HCT116 (cell line): ENCODE data around the gene OFD1. TPM values are rescaled to one million over a fixed set of nuclear protein-coding genes. Genes with fewer than 3 reads are reported as not detected.

ENCODE experiments used
- ATAC-seq: fragments of 200-7000 bp; cut with Tn5 transposase; 2 replicates; pipeline ENCODE4 v1.9.1; 2020; ENCODE audit warnings: mild to moderate bottlenecking, moderate library complexity
- BruUV-seq: library from RNA; stranded (reverse); fragments of 400-500 nt; replicated peaks from 2 replicates; lab custom pipeline; 2021; lab: Mats Ljungman, UMichigan
- CTCF ChIA-PET: fragments of 300-600 bp; sonication (Branson Sonifier 250); formaldehyde crosslinking; loops from one replicate; lab custom pipeline; 2021; ENCODE audit warnings: antibody characterized with exemption; lab: Charles Lee
- POLR2A ChIA-PET: fragments of 300-600, 350-600 bp; sonication (Branson Sonifier 250); formaldehyde crosslinking; loops from one replicate; lab custom pipeline; 2021; ENCODE audit warnings: antibody characterized with exemption; lab: Charles Lee
- RAD21 ChIA-PET, 2 experiments: fragments of 300-600 bp; sonication (Branson Sonifier 250); formaldehyde crosslinking; loops; one replicate each; lab custom pipeline; 2023; ENCODE audit warnings: low total read pairs in 2 of 2; ENCODE audit not compliant: uncharacterized antibody in 2 of 2, unreplicated experiment in 2 of 2, low non-redundant PET in 1 of 2; lab: Charles Lee
- DNase-seq: peaks from one replicate; pipeline ENCODE4 v3.0.0-alpha.2; 2010; ENCODE audit warnings: low read depth, low spot score
- H2AFZ ChIP-seq: fragments of 200-600 bp; shearing (Covaris generic), sonication (generic); 2 replicates; pipeline ENCODE4 v1.6.1; 2017; ENCODE audit warnings: low read depth, mixed run types, mixed read lengths, antibody characterized with exemption, low read length; ENCODE audit not compliant: poor library complexity, severe bottlenecking
- H3K27ac ChIP-seq: 2 replicates; pipeline ENCODE4 v1.5.1; 2012; ENCODE audit warnings: low read depth, low read length
- H3K27me3 ChIP-seq: fragments of 200-600 bp; sonication (generic); 2 replicates; pipeline ENCODE4 v1.6.1; 2016; ENCODE audit warnings: mixed run types, low read length, mixed read lengths; ENCODE audit not compliant: insufficient read depth
- H3K36me3 ChIP-seq, 2 experiments: fragments of 200-500 bp in 1 of 2; fragments of 200-600 bp in 1 of 2; sonication (Bioruptor generic) in 1 of 2; sonication (generic) in 1 of 2; 2 replicates each; pipeline versions ENCODE4 v1.5.1 to v1.6.1; 2014 to 2016; ENCODE audit warnings: low read length in 2 of 2, inconsistent platforms in 1 of 2, mixed read lengths in 1 of 2, mixed run types in 1 of 2; ENCODE audit not compliant: insufficient read depth in 2 of 2, control insufficient read depth in 1 of 2
- H3K4me1 ChIP-seq, 2 experiments: fragments of 200-600 bp in 1 of 2; sonication (generic) in 1 of 2; 2 replicates each; pipeline versions ENCODE4 v1.5.1 to v1.6.1; 2012 to 2017; ENCODE audit warnings: low read length in 2 of 2, inconsistent platforms in 1 of 2, mild to moderate bottlenecking in 1 of 2, mixed read lengths in 1 of 2, mixed run types in 1 of 2, moderate library complexity in 1 of 2; ENCODE audit not compliant: insufficient read depth in 2 of 2, control insufficient read depth in 1 of 2
- H3K4me2 ChIP-seq: fragments of 200-600 bp; sonication (generic); 2 replicates; pipeline ENCODE4 v1.6.1; 2017; ENCODE audit warnings: mixed run types, low read length, mixed read lengths
- H3K4me3 ChIP-seq, 2 experiments: fragments of 200-600 bp in 1 of 2; sonication (generic) in 1 of 2; replicated peaks in 1 of 2; 2 replicates each; pipeline ENCODE4 v1.5.1; 2011 to 2016; ENCODE audit warnings: low read length in 2 of 2, control low read depth in 1 of 2, low read depth in 1 of 2, mild to moderate bottlenecking in 1 of 2, mixed read lengths in 1 of 2, mixed run types in 1 of 2
- H3K79me2 ChIP-seq: fragments of 200-600 bp; sonication (generic); 2 replicates; pipeline ENCODE4 v1.6.1; 2017; ENCODE audit warnings: mild to moderate bottlenecking, mixed run types, low read length, moderate library complexity, mixed read lengths; ENCODE audit not compliant: insufficient read depth
- H3K9ac ChIP-seq: fragments of 200-600 bp; sonication (generic); 2 replicates; pipeline ENCODE4 v1.6.1; 2016; ENCODE audit warnings: low read length, mixed read lengths
- H3K9me2 ChIP-seq: fragments of 200-600 bp; sonication (generic), shearing (Covaris generic); 2 replicates; pipeline ENCODE4 v1.6.1; 2017; ENCODE audit warnings: mixed run types, mild to moderate bottlenecking, moderate library complexity; ENCODE audit not compliant: insufficient read depth
- H3K9me3 ChIP-seq, 2 experiments: fragments of 200-500 bp in 1 of 2; fragments of 200-600 bp in 1 of 2; sonication (Bioruptor generic) in 1 of 2; sonication (generic) in 1 of 2; 2 replicates each; pipeline ENCODE4 v1.6.1; 2014 to 2017; ENCODE audit warnings: low read length in 2 of 2, mixed read lengths in 2 of 2, inconsistent platforms in 1 of 2, low read depth in 1 of 2, mild to moderate bottlenecking in 1 of 2, mixed run types in 1 of 2, moderate library complexity in 1 of 2; ENCODE audit not compliant: control insufficient read depth in 1 of 2, insufficient read depth in 1 of 2
- H4K20me1 ChIP-seq: fragments of 200-600 bp; sonication (generic), shearing (Covaris generic); 2 replicates; pipeline ENCODE4 v1.6.1; 2017; ENCODE audit warnings: mixed run types, mild to moderate bottlenecking, moderate library complexity; ENCODE audit not compliant: insufficient read depth
- ATF3 ChIP-seq: IDR thresholded peaks from 2 replicates; pipeline ENCODE4 v1.6.1; 2012
- CBX3 ChIP-seq: IDR thresholded peaks from 2 replicates; pipeline ENCODE4 v1.6.1; 2012; ENCODE audit warnings: low read depth
- CEBPB ChIP-seq: IDR thresholded peaks from 2 replicates; pipeline ENCODE4 v1.6.1; 2012; ENCODE audit warnings: low read depth
- EGR1 ChIP-seq: IDR thresholded peaks from 2 replicates; pipeline ENCODE4 v1.6.1; 2012; ENCODE audit warnings: low read depth
- ELF1 ChIP-seq: IDR thresholded peaks from 2 replicates; pipeline ENCODE4 v1.6.1; 2012; ENCODE audit warnings: low read depth, borderline replicate concordance
- EZH2 ChIP-seq: fragments of 200-600 bp; sonication (generic); IDR thresholded peaks from 2 replicates; pipeline ENCODE4 v1.6.1; 2017; ENCODE audit warnings: antibody characterized with exemption, mixed run types
- EZH2phosphoT487 ChIP-seq: fragments of 200-600 bp; IDR thresholded peaks from 2 replicates; pipeline ENCODE4 v1.6.1; 2018; ENCODE audit warnings: antibody characterized with exemption, borderline replicate concordance
- FOSL1 ChIP-seq: IDR thresholded peaks from 2 replicates; pipeline ENCODE4 v1.6.1; 2012; ENCODE audit warnings: low read depth
- JUND ChIP-seq: IDR thresholded peaks from 2 replicates; pipeline ENCODE4 v1.6.1; 2012
- REST ChIP-seq: IDR thresholded peaks from 2 replicates; pipeline ENCODE4 v1.6.1; 2012; ENCODE audit warnings: low read depth
- SP1 ChIP-seq: IDR thresholded peaks from 2 replicates; pipeline ENCODE4 v1.6.1; 2012; ENCODE audit warnings: low read depth
- SRF ChIP-seq: IDR thresholded peaks from 2 replicates; pipeline ENCODE4 v1.6.1; 2012; ENCODE audit warnings: low read depth
- TCF7L2 ChIP-seq: IDR thresholded peaks from 2 replicates; pipeline ENCODE4 v1.7.0; 2011; ENCODE audit warnings: borderline replicate concordance, inconsistent platforms; ENCODE audit not compliant: insufficient read depth, insufficient read length; ENCODE audit errors: extremely low read depth
- YY1 ChIP-seq: IDR thresholded peaks from 2 replicates; pipeline ENCODE4 v1.6.1; 2011; ENCODE audit warnings: low read length, low read depth, moderate library complexity, mild to moderate bottlenecking; ENCODE audit not compliant: insufficient replicate concordance; ENCODE audit errors: extremely low read depth
- ZBTB33 ChIP-seq: IDR thresholded peaks from 2 replicates; pipeline ENCODE4 v1.6.1; 2011; ENCODE audit warnings: mild to moderate bottlenecking, low read length, moderate library complexity; ENCODE audit not compliant: insufficient replicate concordance; ENCODE audit errors: extremely low read depth
- ZFX ChIP-seq: fragments of 450-650 bp; IDR thresholded peaks from 2 replicates; pipeline ENCODE4 v1.6.1; 2017
- intact Hi-C: fragments of 100-400 bp; cut with micrococcal nuclease; formaldehyde crosslinking; loops from 2 replicates; pipeline ENCODE4 v1.10.0; 2022
- total RNA-seq: library from RNA; stranded (reverse); gene quantifications from one replicate; pipeline ENCODE4 v1.2.1, GENCODE V29; 2021; ENCODE audit not compliant: unreplicated experiment
- TF ChIP-seq, protein P1 (sequence below), 3 experiments: fragments of 200-600 bp in 1 of 3; sonication (generic) in 1 of 3; IDR thresholded peaks in 2 of 3; conservative IDR thresholded peaks in 1 of 3; 2 replicates each; pipeline ENCODE4 v1.5.1; 2012 to 2017; ENCODE audit warnings: low read depth in 2 of 3, low read length in 2 of 3, antibody characterized with exemption in 1 of 3, borderline replicate concordance in 1 of 3, control low read depth in 1 of 3, mild to moderate bottlenecking in 1 of 3, mixed read lengths in 1 of 3, mixed run types in 1 of 3, moderate library complexity in 1 of 3; ENCODE audit not compliant: insufficient read depth in 1 of 3

OFD1 gene
- total RNA-seq, 1 experiment from 2014 or later = 18.0 TPM

- BruUV-seq = no TSS peak
- DNase-seq (no peak), ATAC-seq (no peak)
- no peak overlapping the region for H3K9ac ChIP-seq
- no peaks in the 10 kb centered on the region for H4K20me1 ChIP-seq
- RAD21 ChIA-PET = no interaction called here
- H3K9me2 ChIP-seq = no peaks in the 10 kb centered on the region
- H3K27me3 ChIP-seq = peaks cover 29% of the 10 kb centered on the region
- H3K4me3 ChIP-seq = no peak overlapping the region
- H3K79me2 ChIP-seq = no peaks in the 10 kb centered on the region
- POLR2A ChIA-PET = no interaction called here
- CTCF ChIA-PET = no interaction called here
- H3K4me1 ChIP-seq = no peaks in the 10 kb centered on the region
- no peaks in the 10 kb centered on the region for H3K9me3 ChIP-seq
- no peak overlapping the region for H2AFZ ChIP-seq
- no peak overlapping the region for H3K4me2 ChIP-seq
- no peak for TF ChIP-seq CEBPB
- TF ChIP-seq EZH2phosphoT487 = no peak
- TF ChIP-seq, protein P1, sequence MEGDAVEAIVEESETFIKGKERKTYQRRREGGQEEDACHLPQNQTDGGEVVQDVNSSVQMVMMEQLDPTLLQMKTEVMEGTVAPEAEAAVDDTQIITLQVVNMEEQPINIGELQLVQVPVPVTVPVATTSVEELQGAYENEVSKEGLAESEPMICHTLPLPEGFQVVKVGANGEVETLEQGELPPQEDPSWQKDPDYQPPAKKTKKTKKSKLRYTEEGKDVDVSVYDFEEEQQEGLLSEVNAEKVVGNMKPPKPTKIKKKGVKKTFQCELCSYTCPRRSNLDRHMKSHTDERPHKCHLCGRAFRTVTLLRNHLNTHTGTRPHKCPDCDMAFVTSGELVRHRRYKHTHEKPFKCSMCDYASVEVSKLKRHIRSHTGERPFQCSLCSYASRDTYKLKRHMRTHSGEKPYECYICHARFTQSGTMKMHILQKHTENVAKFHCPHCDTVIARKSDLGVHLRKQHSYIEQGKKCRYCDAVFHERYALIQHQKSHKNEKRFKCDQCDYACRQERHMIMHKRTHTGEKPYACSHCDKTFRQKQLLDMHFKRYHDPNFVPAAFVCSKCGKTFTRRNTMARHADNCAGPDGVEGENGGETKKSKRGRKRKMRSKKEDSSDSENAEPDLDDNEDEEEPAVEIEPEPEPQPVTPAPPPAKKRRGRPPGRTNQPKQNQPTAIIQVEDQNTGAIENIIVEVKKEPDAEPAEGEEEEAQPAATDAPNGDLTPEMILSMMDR (IDR thresholded peaks at IDR 0.05 in 2 of 3, conservative IDR thresholded peaks at IDR 0.05 in 1 of 3; ENCODE audit: borderline replicate concordance in 1 of 3, insufficient read depth in 1 of 3, low read depth in 2 of 3, low read length in 2 of 3) = no peak
- TF ChIP-seq JUND = no peak
- TF ChIP-seq REST = no peak
- TF ChIP-seq ZFX = no peak
- TF ChIP-seq YY1 = no peak
- no peak for TF ChIP-seq TCF7L2
- no peak for TF ChIP-seq FOSL1
- TF ChIP-seq ZBTB33 = no peak
- no peak for TF ChIP-seq ATF3
- no peak for TF ChIP-seq EGR1
- TF ChIP-seq SRF = no peak
- TF ChIP-seq CBX3 = no peak
- TF ChIP-seq SP1 = no peak
- TF ChIP-seq ELF1 = no peak
- TF ChIP-seq EZH2 = no peak
- intact Hi-C loops = no loop called here
- H3K27ac ChIP-seq = no peak overlapping the region
- no peaks in the 10 kb centered on the region for H3K36me3 ChIP-seq
These were observed 81.6 kb downstream of the OFD1 start for GRCh38 chrX:13816176-13816575.
